WTC11 (cell line): ENCODE results near the gene PPP2R2C. TPM values are rescaled to one million over a fixed set of nuclear protein-coding genes. Genes with fewer than 3 reads are reported as not detected.

ENCODE experiments used
- ATAC-seq: fragments of 200-7000 bp; cut with Tn5 transposase; 2 replicates; pipeline ENCODE4 v1.10.0; 2021; ENCODE audit warnings: mild to moderate bottlenecking, moderate library complexity
- CTCF ChIA-PET: fragments of 300-600 bp; sonication (Branson Sonifier 250); formaldehyde crosslinking; loops from one replicate; lab custom pipeline; 2021; ENCODE audit warnings: antibody characterized with exemption; lab: Charles Lee
- POLR2A ChIA-PET: fragments of 350-600 bp; sonication (Branson Sonifier 250); formaldehyde crosslinking; loops from one replicate; lab custom pipeline; 2021; ENCODE audit warnings: antibody characterized with exemption; lab: Charles Lee
- DNase-seq: peaks from one replicate; pipeline ENCODE4 v3.0.0; 2021; ENCODE audit warnings: low spot score
- H3K27ac Mint-ChIP-seq: 2 replicates; pipeline ENCODE4 v1.8.0; 2021; ENCODE audit warnings: mixed read lengths
- H3K27me3 Mint-ChIP-seq: 2 replicates; pipeline ENCODE4 v1.8.0; 2021; ENCODE audit warnings: low read depth, mild to moderate bottlenecking, moderate library complexity, mixed read lengths
- H3K36me3 Mint-ChIP-seq: 2 replicates; pipeline ENCODE4 v1.8.0; 2021; ENCODE audit warnings: mixed read lengths
- H3K4me1 Mint-ChIP-seq: 2 replicates; pipeline ENCODE4 v1.8.0; 2022; ENCODE audit warnings: mixed read lengths
- H3K4me3 Mint-ChIP-seq: 2 replicates; pipeline ENCODE4 v1.8.0; 2021; ENCODE audit warnings: mild to moderate bottlenecking, moderate library complexity, mixed read lengths
- H3K9me3 Mint-ChIP-seq: 2 replicates; pipeline ENCODE4 v1.8.0; 2021; ENCODE audit warnings: mixed read lengths
- AFF4 ChIP-seq: sonication (generic); formaldehyde crosslinking; IDR thresholded peaks from 2 replicates; pipeline ENCODE4 v1.8.1; 2023; ENCODE audit warnings: mild to moderate bottlenecking, missing genetic modification reagents, borderline replicate concordance
- CBFB ChIP-seq: sonication (generic); formaldehyde crosslinking; IDR thresholded peaks from 2 replicates; pipeline ENCODE4 v1.8.1; 2022; ENCODE audit warnings: mild to moderate bottlenecking, low read depth, missing genetic modification reagents
- CREB1 ChIP-seq: sonication (generic); formaldehyde crosslinking; IDR thresholded peaks from 2 replicates; pipeline ENCODE4 v1.8.0; 2023; ENCODE audit warnings: mild to moderate bottlenecking, missing genetic modification reagents
- CREM ChIP-seq: sonication (generic); formaldehyde crosslinking; IDR thresholded peaks from 2 replicates; pipeline ENCODE4 v1.8.1; 2022; ENCODE audit warnings: mild to moderate bottlenecking, missing genetic modification reagents, moderate library complexity
- ELF4 ChIP-seq: sonication (generic); formaldehyde crosslinking; IDR thresholded peaks from 2 replicates; pipeline ENCODE4 v1.8.1; 2022; ENCODE audit warnings: low read depth, mild to moderate bottlenecking, moderate library complexity, missing genetic modification reagents
- EMX1 ChIP-seq: fragments of 250-450 bp; sonication (Bioruptor Pico); IDR thresholded peaks from 2 replicates; pipeline ENCODE4 v1.8.0; 2021; ENCODE audit warnings: mild to moderate bottlenecking
- ERG ChIP-seq: fragments of 250-450 bp; sonication (Bioruptor Pico); IDR thresholded peaks from 2 replicates; pipeline ENCODE4 v1.8.0; 2021; ENCODE audit warnings: mild to moderate bottlenecking
- GRHL2 ChIP-seq: fragments of 250-450 bp; sonication (Bioruptor Pico); IDR thresholded peaks from 2 replicates; pipeline ENCODE4 v1.8.0; 2022; ENCODE audit warnings: mild to moderate bottlenecking, moderate library complexity; ENCODE audit not compliant: insufficient replicate concordance, severe bottlenecking
- IRF1 ChIP-seq: sonication (generic); formaldehyde crosslinking; IDR thresholded peaks from 2 replicates; pipeline ENCODE4 v1.8.0; 2023; ENCODE audit warnings: missing genetic modification reagents
- MLX ChIP-seq: sonication (generic); formaldehyde crosslinking; IDR thresholded peaks from 2 replicates; pipeline ENCODE4 v1.8.1; 2023; ENCODE audit warnings: mild to moderate bottlenecking, missing genetic modification reagents, moderate library complexity
- MXD4 ChIP-seq: fragments of 250-450 bp; sonication (Bioruptor Pico); IDR thresholded peaks from 2 replicates; pipeline ENCODE4 v1.8.0; 2021; ENCODE audit warnings: mild to moderate bottlenecking, moderate library complexity, borderline replicate concordance
- MYBL2 ChIP-seq: sonication (generic); formaldehyde crosslinking; IDR thresholded peaks from 2 replicates; pipeline ENCODE4 v1.8.1; 2023; ENCODE audit warnings: mild to moderate bottlenecking, moderate library complexity, missing genetic modification reagents
- NR1H2 ChIP-seq: sonication (generic); formaldehyde crosslinking; IDR thresholded peaks from 2 replicates; pipeline ENCODE4 v1.9.0; 2021; ENCODE audit warnings: mild to moderate bottlenecking, moderate library complexity, missing genetic modification reagents
- OVOL2 ChIP-seq: fragments of 250-450 bp; sonication (Bioruptor Pico); IDR thresholded peaks from 2 replicates; pipeline ENCODE4 v1.9.0; 2021; ENCODE audit warnings: mild to moderate bottlenecking, borderline replicate concordance
- PRRX2 ChIP-seq: fragments of 250-450 bp; sonication (Bioruptor Pico); IDR thresholded peaks from 2 replicates; pipeline ENCODE4 v1.8.0; 2021; ENCODE audit warnings: mild to moderate bottlenecking
- SOX15 ChIP-seq: fragments of 250-450 bp; sonication (Bioruptor Pico); IDR thresholded peaks from 2 replicates; pipeline ENCODE4 v1.9.0; 2021; ENCODE audit warnings: mild to moderate bottlenecking
- TCF7 ChIP-seq: sonication (generic); formaldehyde crosslinking; IDR thresholded peaks from 2 replicates; pipeline ENCODE4 v1.8.0; 2022; ENCODE audit warnings: mild to moderate bottlenecking, low read depth, missing genetic modification reagents, moderate library complexity
- TP53 ChIP-seq: sonication (generic); formaldehyde crosslinking; IDR thresholded peaks from 2 replicates; pipeline ENCODE4 v1.8.1; 2023; ENCODE audit warnings: mild to moderate bottlenecking, missing genetic modification reagents
- ZBTB21 ChIP-seq: sonication (generic); formaldehyde crosslinking; IDR thresholded peaks from 2 replicates; pipeline ENCODE4 v1.8.1; 2023; ENCODE audit warnings: mild to moderate bottlenecking, missing genetic modification reagents, borderline replicate concordance
- ZMAT4 ChIP-seq: fragments of 250-450 bp; sonication (Bioruptor Pico); IDR thresholded peaks from 2 replicates; pipeline ENCODE4 v1.9.0; 2021; ENCODE audit warnings: mild to moderate bottlenecking
- ZNF121 ChIP-seq: sonication (generic); formaldehyde crosslinking; IDR thresholded peaks from 2 replicates; pipeline ENCODE4 v1.8.0; 2023; ENCODE audit warnings: missing genetic modification reagents
- ZNF219 ChIP-seq: sonication (generic); formaldehyde crosslinking; IDR thresholded peaks from 2 replicates; pipeline ENCODE4 v1.8.0; 2023; ENCODE audit warnings: missing genetic modification reagents, mild to moderate bottlenecking, borderline replicate concordance
- ZNF423 ChIP-seq: fragments of 250-450 bp; sonication (Bioruptor Pico); IDR thresholded peaks from 2 replicates; pipeline ENCODE4 v2.1.2; 2022; ENCODE audit warnings: mild to moderate bottlenecking, moderate library complexity
- ZNF425 ChIP-seq: fragments of 250-450 bp; sonication (Bioruptor Pico); conservative IDR thresholded peaks from 2 replicates; pipeline ENCODE4 v1.9.0; 2021; ENCODE audit warnings: mild to moderate bottlenecking
- ZNF671 ChIP-seq: fragments of 250-450 bp; sonication (Bioruptor Pico); IDR thresholded peaks from 2 replicates; pipeline ENCODE4 v1.8.0; 2021; ENCODE audit warnings: mild to moderate bottlenecking
- total RNA-seq: library from RNA; stranded (reverse); gene quantifications from 3 replicates; pipeline ENCODE4 v1.2.3, GENCODE V29; 2021

The PPP2R2C gene
- total RNA-seq, 1 experiment from 2014 or later, result 11.5 TPM

GRCh38 chr4:6293661-6294060 is 178.8 kb downstream of the PPP2R2C start:
- Mint-ChIP-seq H3K36me3 (peaks cover 16% of the 10 kb centered on the region), H3K9me3 (no peaks in the 10 kb centered on the region), H3K4me3 (no peak overlapping the region), H3K4me1 (no peaks in the 10 kb centered on the region), H3K27ac (no peak overlapping the region), H3K27me3 (no peaks in the 10 kb centered on the region)
- no peak for ATAC-seq
- ChIA-PET POLR2A (no interaction called here), CTCF (no interaction called here)
- TF ChIP-seq SOX15 (CRISPR knock-in tag) (no peak), ZBTB21 (CRISPR knock-in tag) (no peak), MXD4 (CRISPR knock-in tag) (no peak), ZNF423 (no peak), MLX (no peak), IRF1 (no peak), ZNF219 (CRISPR knock-in tag) (no peak), TCF7 (CRISPR knock-in tag) (no peak), NR1H2 (no peak), ZMAT4 (CRISPR knock-in tag) (no peak), AFF4 (CRISPR knock-in tag) (no peak), OVOL2 (CRISPR knock-in tag) (no peak)
- DNase-seq, result no peak

GRCh38 chr4:6293097-6293445 is 179.3 kb downstream of the PPP2R2C start:
- ChIA-PET CTCF (no interaction called here), POLR2A (no interaction called here)
- H3K27me3 Mint-ChIP-seq, result no peaks in the 10 kb centered on the region
- H3K4me1 Mint-ChIP-seq, result no peaks in the 10 kb centered on the region
- DNase-seq (no peak), ATAC-seq (no peak)
- H3K9me3 Mint-ChIP-seq, result no peaks in the 10 kb centered on the region
- H3K27ac Mint-ChIP-seq, result no peak overlapping the region
- no peak overlapping the region for H3K4me3 Mint-ChIP-seq
- H3K36me3 Mint-ChIP-seq, result peaks cover 22% of the 10 kb centered on the region
- TF ChIP-seq ZNF121 (no peak), ZNF671 (CRISPR knock-in tag) (no peak), EMX1 (CRISPR knock-in tag) (no peak), TP53 (CRISPR knock-in tag) (no peak), GRHL2 (no peak), CREM (CRISPR knock-in tag) (no peak), AFF4 (CRISPR knock-in tag) (no peak), CREB1 (no peak), OVOL2 (CRISPR knock-in tag) (no peak), ERG (no peak), ZNF425 (CRISPR knock-in tag) (no peak), MYBL2 (CRISPR knock-in tag) (no peak), CBFB (CRISPR knock-in tag) (no peak), ELF4 (CRISPR knock-in tag) (no peak), PRRX2 (CRISPR knock-in tag) (no peak)
